Keratinocyte (primary cell): Measurements from ENCODE around the gene STAMBPL1. TPM values are rescaled to one million over a fixed set of nuclear protein-coding genes. Genes with fewer than 3 reads are reported as not detected.

Source experiments
- DNase-seq: peaks from one replicate; pipeline ENCODE4 v3.0.0-alpha.2; 2011; ENCODE audit warnings: low read depth, missing footprints, low spot score
- FAIRE-seq: peaks from 2 replicates; lab custom pipeline; 2011; peaks lifted over from hg19 to GRCh38; lab: Jason Lieb, UNC
- H2AFZ ChIP-seq: 2 replicates; pipeline ENCODE4 v1.6.0; 2012; ENCODE audit warnings: low read length, control low read depth, inconsistent platforms; ENCODE audit not compliant: control insufficient read depth
- H3K27ac ChIP-seq: 2 replicates; pipeline ENCODE4 v1.5.1; 2011; ENCODE audit warnings: low read length; ENCODE audit not compliant: control insufficient read depth, insufficient read depth
- H3K27me3 ChIP-seq: 3 replicates; pipeline ENCODE4 v1.6.0; 2011; ENCODE audit warnings: low read length; ENCODE audit not compliant: control insufficient read depth, insufficient read depth; ENCODE audit errors: extremely low read depth
- H3K36me3 ChIP-seq, 2 experiments: 2 replicates in 1 of 2; 3 replicates in 1 of 2; pipeline ENCODE4 v1.5.1; 2011; ENCODE audit warnings: low read length in 2 of 2, mild to moderate bottlenecking in 1 of 2; ENCODE audit not compliant: control insufficient read depth in 2 of 2, insufficient read depth in 2 of 2; ENCODE audit errors: extremely low read depth in 1 of 2
- H3K4me1 ChIP-seq: 3 replicates; pipeline ENCODE4 v1.5.1; 2011; ENCODE audit warnings: low read length; ENCODE audit not compliant: control insufficient read depth, insufficient read depth; ENCODE audit errors: extremely low read depth
- H3K4me2 ChIP-seq: 3 replicates; pipeline ENCODE4 v1.6.0; 2011; ENCODE audit warnings: low read depth, low read length; ENCODE audit not compliant: control insufficient read depth, insufficient read depth; ENCODE audit errors: extremely low read depth
- H3K4me3 ChIP-seq, 3 experiments: fragments of 200-600 bp in 1 of 3; sonication (generic) in 1 of 3; 2 replicates in 2 of 3; 3 replicates in 1 of 3; pipeline ENCODE4 v1.5.1; 2011 to 2016; ENCODE audit warnings: low read length in 3 of 3, mild to moderate bottlenecking in 3 of 3, control low read depth in 2 of 3, inconsistent platforms in 1 of 3, low read depth in 1 of 3, mixed read lengths in 1 of 3, mixed run types in 1 of 3, moderate library complexity in 1 of 3; ENCODE audit not compliant: control insufficient read depth in 2 of 3, insufficient read depth in 2 of 3; ENCODE audit errors: extremely low read depth in 1 of 3
- H3K79me2 ChIP-seq: 2 replicates; pipeline ENCODE4 v1.6.0; 2012; ENCODE audit warnings: low read length; ENCODE audit not compliant: control insufficient read depth, insufficient read depth
- H3K9ac ChIP-seq: 3 replicates; pipeline ENCODE4 v1.6.0; 2011; ENCODE audit warnings: low read length; ENCODE audit not compliant: control insufficient read depth, insufficient read depth; ENCODE audit errors: extremely low read depth
- H3K9me1 ChIP-seq: 3 replicates; pipeline ENCODE4 v1.6.0; 2011; ENCODE audit warnings: low read length; ENCODE audit not compliant: control insufficient read depth, insufficient read depth; ENCODE audit errors: extremely low read depth
- H3K9me3 ChIP-seq: 2 replicates; pipeline ENCODE4 v1.5.1; 2012; ENCODE audit warnings: low read depth, low read length; ENCODE audit not compliant: control insufficient read depth
- H4K20me1 ChIP-seq: 3 replicates; pipeline ENCODE4 v1.6.0; 2011; ENCODE audit warnings: low read length; ENCODE audit not compliant: control insufficient read depth, insufficient read depth; ENCODE audit errors: extremely low read depth
- CTCF ChIP-seq, 3 experiments: IDR thresholded peaks in 1 of 3; conservative IDR thresholded peaks in 1 of 3; optimal IDR thresholded peaks in 1 of 3; 2 replicates in 2 of 3; 3 replicates in 1 of 3; pipeline versions ENCODE3 to v1.5.1; 2011; ENCODE audit warnings: low read length in 3 of 3, mild to moderate bottlenecking in 3 of 3, moderate library complexity in 2 of 3, control low read depth in 1 of 3, inconsistent platforms in 1 of 3; ENCODE audit not compliant: insufficient read depth in 2 of 3; ENCODE audit errors: extremely low read depth in 1 of 3
- EZH2 ChIP-seq: IDR thresholded peaks from one replicate; pipeline ENCODE4 v1.6.1; 2012; ENCODE audit warnings: inconsistent platforms, mild to moderate bottlenecking, low read length, moderate library complexity
- dilution Hi-C: fragments of 300-500 bp; cut with MboI; formaldehyde crosslinking; loops from one replicate; pipeline ENCODE4 v1.7.0; 2020; ENCODE audit warnings: low sequenced_read_pairs; ENCODE audit not compliant: extremely low pct_ligation_motif_present
- polyA plus RNA-seq, 5 experiments: library from polyadenylated mRNA; depleted of rRNA in 3 of 5; stranded (reverse) in 3 of 5; stranded (forward) in 1 of 5; unstranded in 1 of 5; fragments of >200 nt; gene quantifications; 1 replicate in 1 of 5; 2 replicates in 3 of 5; 3 replicates in 1 of 5; pipeline versions ENCODE4 v1.2.1 to v1.2.3, GENCODE V29; 2011 to 2012; ENCODE audit warnings: missing spikeins in 2 of 5, low read depth in 1 of 5, low replicate concordance in 1 of 5

STAMBPL1 gene
- polyA plus RNA-seq, 1 donor (not counting 4 experiments of a cell fraction or from before 2014, with no cell fraction given) = 9.0 TPM

GRCh38 chr10:88893611-88894010 lies 13.6 kb downstream of the STAMBPL1 start:
- Histone ChIP-seq H2AFZ (no peak overlapping the region), H3K27me3 (no peaks in the 10 kb centered on the region), H3K4me3 (no peak overlapping the region), H3K4me2 (no peak overlapping the region), H3K36me3 (no peaks in the 10 kb centered on the region), H3K9me3 (no peaks in the 10 kb centered on the region), H3K4me1 (peaks cover 8% of the 10 kb centered on the region), H3K79me2 (no peaks in the 10 kb centered on the region), H3K27ac (no peak overlapping the region), H4K20me1 (no peaks in the 10 kb centered on the region), H3K9me1 (no peaks in the 10 kb centered on the region), H3K9ac (no peak overlapping the region)
- dilution Hi-C loops = no loop called here
- TF ChIP-seq EZH2 (no peak), CTCF (optimal IDR thresholded peaks at IDR 0.05 in 1 of 3, IDR thresholded peaks at IDR 0.05 in 1 of 3, conservative IDR thresholded peaks at IDR 0.05 in 1 of 3; ENCODE audit: extremely low read depth in 1 of 3, insufficient read depth in 2 of 3, low read length in 3 of 3) (no peak)
- DNase-seq (no peak), FAIRE-seq (no peak)

DNA sequence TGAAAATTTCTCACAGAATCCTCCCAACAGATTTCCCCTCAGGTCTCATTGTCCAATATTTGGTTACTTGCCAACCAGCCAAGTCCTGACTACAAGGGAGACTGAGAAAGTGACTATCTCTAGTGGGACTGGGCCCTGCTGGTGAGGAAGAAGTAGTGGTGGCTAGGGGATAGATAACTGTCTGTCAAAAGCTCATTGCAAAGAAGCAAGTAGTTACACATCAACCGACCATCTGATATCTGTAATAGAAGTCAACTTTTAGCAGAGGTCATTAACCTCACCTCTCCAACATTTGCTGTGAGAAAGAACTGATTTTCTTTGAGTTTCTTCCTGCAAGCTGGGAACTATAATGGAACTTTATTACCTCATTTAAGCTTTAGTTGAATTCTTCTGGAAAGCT lies 15.2 kb downstream of the STAMBPL1 start:
- no peaks in the 10 kb centered on the region for H3K9me1 ChIP-seq
- no peak overlapping the region for H3K4me3 ChIP-seq
- H3K79me2 ChIP-seq = no peaks in the 10 kb centered on the region
- H2AFZ ChIP-seq = no peak overlapping the region
- H3K36me3 ChIP-seq = no peaks in the 10 kb centered on the region
- no peak overlapping the region for H3K27ac ChIP-seq
- FAIRE-seq (no peak), DNase-seq (no peak)
- no peak overlapping the region for H3K4me2 ChIP-seq
- TF ChIP-seq EZH2 = no peak
- no peak for TF ChIP-seq CTCF (optimal IDR thresholded peaks at IDR 0.05 in 1 of 3, IDR thresholded peaks at IDR 0.05 in 1 of 3, conservative IDR thresholded peaks at IDR 0.05 in 1 of 3; ENCODE audit: extremely low read depth in 1 of 3, insufficient read depth in 2 of 3, low read length in 3 of 3)
- H4K20me1 ChIP-seq = no peaks in the 10 kb centered on the region
- dilution Hi-C loops = no loop called here
- H3K4me1 ChIP-seq = peaks cover 8% of the 10 kb centered on the region
- H3K9ac ChIP-seq = no peak overlapping the region
- H3K27me3 ChIP-seq = no peaks in the 10 kb centered on the region
- H3K9me3 ChIP-seq = no peaks in the 10 kb centered on the region
